Measurements from ENCODE around the gene PCDHB13.
"Not testable (repeated sequence)": the region's sequence is repeated elsewhere in the genome, so short reads cannot be mapped to it uniquely, and the experiment has no call there.

PCDHB13 gene

DNA sequence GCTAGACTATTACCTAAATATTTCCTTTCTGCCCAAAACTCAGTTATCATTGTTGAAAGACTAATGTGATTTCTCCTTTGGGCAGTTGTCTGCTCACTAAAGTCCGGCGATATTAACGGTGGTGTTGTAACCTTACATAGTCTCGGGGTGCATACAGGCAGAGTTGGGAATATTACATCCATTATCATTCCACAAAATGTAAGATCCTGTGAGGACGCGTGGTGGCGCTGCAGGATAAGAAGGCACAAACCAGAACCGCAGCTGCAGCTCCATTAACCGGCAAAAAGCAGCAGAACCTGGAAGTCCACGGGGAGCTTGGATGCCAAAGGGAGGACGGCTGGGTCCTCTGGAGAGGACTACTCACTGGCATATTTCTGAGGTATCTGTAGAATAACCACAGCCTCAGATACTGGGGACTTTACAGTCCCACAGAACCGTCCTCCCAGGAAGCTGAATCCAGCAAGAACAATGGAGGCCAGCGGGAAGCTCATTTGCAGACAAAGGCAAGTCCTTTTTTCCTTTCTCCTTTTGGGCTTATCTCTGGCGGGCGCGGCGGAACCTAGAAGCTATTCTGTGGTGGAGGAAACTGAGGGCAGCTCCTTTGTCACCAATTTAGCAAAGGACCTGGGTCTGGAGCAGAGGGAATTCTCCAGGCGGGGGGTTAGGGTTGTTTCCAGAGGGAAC is at the start of gene PCDHB13:
TSS of gene PCDHB13 (plus strand) at position 264 of the 684 bp plus-strand sequence. CDS start at position 469, 205 bp downstream.
- not testable (repeated sequence) for FAIRE-seq; DNase-seq (ENCODE audit: low spot score)

DNA sequence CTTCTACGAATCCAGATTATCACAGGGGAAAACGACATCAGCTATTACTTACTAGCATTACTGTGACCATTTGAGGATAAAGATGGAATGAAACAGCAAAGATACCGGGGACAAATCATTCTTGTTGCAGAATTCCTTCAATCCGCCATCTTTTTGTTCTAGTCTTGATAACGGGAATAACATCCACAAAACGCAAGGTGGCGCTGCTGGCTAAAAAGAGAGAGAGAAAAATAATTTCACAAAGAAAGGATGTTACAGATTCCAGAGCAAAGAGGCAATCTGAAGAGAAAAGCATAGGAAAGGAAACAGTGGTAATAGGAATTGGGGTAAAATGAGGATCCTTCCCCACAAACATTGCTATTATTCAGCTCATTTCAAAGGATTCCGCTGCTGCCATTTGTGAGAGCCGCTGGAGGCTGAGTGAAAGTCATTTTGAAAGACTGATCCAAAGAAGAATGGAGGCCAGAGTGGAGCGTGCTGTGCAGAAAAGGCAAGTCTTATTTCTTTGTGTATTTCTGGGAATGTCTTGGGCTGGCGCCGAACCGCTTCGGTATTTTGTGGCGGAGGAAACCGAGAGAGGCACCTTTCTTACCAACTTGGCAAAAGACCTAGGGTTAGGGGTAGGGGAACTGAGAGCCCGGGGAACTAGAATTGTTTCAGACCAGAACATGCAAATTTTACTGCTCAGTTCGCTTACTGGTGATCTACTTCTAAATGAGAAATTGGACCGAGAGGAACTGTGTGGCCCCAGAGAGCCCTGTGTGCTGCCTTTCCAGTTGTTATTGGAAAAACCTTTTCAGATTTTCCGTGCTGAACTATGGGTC is 41.1 kb upstream of the PCDHB13 start, which contains the start of gene PCDHB7:
TSS of gene PCDHB7 (plus strand) at position 264 of the 824 bp plus-strand sequence. CDS start at position 456, 192 bp downstream.
- DNase-seq (ENCODE audit: low spot score), result peak; percentile 10

DNA sequence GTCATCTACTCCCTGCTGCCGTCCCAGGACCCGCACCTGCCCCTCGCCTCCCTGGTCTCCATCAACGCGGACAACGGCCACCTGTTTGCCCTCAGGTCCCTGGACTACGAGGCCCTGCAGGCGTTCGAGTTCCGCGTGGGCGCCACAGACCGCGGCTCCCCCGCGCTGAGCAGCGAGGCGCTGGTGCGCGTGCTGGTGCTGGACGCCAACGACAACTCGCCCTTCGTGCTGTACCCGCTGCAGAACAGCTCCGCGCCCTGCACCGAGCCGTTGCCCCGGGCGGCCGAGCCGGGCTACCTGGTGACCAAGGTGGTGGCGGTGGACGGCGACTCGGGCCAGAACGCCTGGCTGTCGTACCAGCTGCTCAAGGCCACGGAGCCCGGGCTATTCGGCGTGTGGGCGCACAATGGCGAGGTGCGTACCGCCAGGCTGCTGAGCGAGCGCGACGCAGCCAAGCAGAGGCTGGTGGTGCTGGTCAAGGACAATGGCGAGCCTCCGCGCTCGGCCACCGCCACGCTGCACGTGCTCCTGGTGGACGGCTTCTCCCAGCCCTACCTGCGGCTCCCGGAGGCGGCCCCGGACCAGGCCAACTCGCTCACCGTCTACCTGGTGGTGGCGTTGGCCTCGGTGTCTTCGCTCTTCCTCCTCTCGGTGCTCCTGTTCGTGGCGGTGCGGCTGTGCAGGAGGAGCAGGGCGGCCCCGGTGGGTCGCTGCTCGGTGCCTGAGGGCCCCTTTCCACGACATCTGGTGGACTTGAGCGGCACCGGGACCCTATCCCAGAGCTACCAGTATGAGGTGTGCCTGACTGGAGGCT is 39.2 kb upstream of the PCDHB13 start:
- FAIRE-seq; DNase-seq (ENCODE audit: low spot score): not testable (repeated sequence)

More for the DNA sequence above, 41.1 kb upstream of the PCDHB13 start, which contains the start of gene PCDHB7:
- FAIRE-seq, result no peak

DNA sequence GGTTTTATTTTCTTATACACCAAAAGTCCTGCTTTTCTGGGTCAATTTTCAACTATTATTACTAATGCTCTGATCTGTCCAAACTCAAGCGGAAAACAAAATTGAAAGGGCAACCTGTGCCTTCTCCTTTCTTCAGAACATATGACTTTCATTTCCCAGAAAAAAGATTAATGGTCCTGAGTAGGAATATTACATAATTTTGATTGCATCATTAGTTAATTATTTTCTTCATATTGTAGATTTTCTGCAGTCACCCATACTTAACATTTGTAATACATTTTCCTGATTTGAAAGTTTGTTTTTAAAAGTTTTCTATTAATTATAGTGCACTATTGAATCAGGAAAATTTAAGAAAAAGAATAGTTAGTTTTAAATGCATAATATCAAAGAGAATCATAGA is 37.8 kb upstream of the PCDHB13 start:
- no peak for DNase-seq (ENCODE audit: low spot score)
- FAIRE-seq, result no peak

DNA sequence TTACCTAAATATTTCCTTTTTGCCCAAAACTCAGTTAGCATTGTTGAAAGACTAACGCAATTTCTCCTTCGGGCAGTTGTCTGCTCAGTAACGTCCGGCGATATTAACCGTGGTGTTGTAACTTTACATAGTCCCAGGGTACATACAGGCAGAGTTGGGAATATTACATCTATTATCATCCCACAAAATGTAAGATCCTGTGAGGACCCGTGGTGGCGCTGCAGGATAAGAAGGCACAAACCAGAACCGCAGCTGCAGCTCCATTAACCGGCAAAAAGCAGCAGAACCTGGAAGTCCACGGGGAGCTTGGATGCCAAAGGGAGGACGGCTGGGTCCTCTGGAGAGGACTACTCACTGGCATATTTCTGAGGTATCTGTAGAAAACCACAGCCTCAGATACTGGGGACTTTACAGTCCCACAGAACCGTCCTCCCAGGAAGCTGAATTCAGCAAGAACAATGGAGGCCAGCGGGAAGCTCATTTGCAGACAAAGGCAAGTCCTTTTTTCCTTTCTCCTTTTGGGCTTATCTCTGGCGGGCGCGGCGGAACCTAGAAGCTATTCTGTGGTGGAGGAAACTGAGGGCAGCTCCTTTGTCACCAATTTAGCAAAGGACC is 36.0 kb upstream of the PCDHB13 start, which contains the start of gene PCDHB8:
TSS of gene PCDHB8 (plus strand) at position 214 of the 615 bp plus-strand sequence. CDS start at position 459, 245 bp downstream.
- FAIRE-seq, result not testable (repeated sequence)
- peak; percentile 44 for DNase-seq (ENCODE audit: low spot score)

DNA sequence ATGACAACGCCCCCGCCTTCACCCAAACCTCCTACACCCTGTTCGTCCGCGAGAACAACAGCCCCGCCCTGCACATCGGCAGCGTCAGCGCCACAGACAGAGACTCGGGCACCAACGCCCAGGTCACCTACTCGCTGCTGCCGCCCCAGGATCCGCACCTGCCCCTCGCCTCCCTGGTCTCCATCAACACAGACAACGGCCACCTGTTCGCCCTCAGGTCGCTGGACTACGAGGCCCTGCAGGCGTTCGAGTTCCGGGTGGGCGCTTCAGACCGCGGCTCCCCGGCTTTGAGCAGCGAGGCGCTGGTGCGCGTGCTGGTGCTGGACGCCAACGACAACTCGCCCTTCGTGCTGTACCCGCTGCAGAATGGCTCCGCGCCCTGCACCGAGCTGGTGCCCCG is 34.3 kb upstream of the PCDHB13 start:
- FAIRE-seq; DNase-seq (ENCODE audit: low spot score): not testable (repeated sequence)

DNA sequence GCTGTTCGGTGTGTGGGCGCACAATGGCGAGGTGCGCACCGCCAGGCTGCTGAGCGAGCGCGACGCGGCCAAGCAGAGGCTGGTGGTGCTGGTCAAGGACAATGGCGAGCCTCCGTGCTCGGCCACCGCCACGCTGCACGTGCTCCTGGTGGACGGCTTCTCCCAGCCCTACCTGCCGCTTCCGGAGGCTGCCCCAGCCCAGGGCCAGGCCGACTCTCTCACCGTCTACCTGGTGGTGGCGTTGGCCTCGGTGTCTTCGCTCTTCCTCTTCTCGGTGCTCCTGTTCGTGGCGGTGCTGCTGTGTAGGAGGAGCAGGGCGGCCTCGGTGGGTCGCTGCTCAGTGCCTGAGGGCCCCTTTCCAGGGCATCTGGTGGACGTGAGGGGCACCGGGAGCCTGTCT is 33.8 kb upstream of the PCDHB13 start:
- not testable (repeated sequence) for FAIRE-seq

DNA sequence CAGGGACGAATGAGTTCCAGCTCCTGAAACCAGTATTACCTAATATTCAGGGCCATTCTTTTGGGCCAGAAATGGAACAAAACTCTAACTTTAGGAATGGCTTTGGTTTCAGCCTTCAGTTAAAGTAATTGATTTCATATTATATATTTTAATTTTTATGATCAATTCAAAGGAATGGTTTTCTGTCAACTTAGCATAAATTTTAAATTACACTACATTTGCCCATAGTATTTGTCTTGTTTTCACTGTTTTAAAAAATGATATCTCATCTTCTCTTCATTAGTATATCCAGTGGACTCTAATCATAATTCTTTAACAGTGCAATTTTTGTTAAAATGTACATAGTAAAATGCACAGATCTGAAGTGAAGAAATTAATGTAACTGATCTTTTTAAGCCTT is 33.4 kb upstream of the PCDHB13 start:
- FAIRE-seq, result no peak

More for the DNA sequence above, 33.8 kb upstream of the PCDHB13 start:
- DNase-seq (ENCODE audit: low spot score), result not testable (repeated sequence)

DNA sequence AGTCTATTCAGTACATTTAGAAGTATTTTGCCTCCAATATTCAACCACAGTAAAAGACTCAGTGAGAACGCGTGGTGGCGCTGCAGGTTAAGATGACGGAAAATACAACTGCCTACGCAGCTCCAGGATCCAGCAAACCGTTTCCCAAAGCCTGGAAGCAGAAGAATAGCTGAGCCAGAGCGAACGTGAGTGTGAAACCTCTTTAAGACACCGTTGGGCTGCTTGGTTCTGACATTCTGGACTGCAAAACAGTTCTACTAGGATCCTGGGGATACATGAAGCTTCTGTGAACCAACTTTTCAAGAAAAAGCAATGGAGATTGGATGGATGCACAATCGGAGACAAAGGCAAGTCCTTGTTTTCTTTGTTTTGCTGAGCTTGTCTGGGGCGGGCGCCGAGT is 31.5 kb upstream of the PCDHB13 start, which contains the start of gene PCDHB16:
TSS of gene PCDHB16 (plus strand) at position 140 of the 400 bp plus-strand sequence. CDS start at position 313, 173 bp downstream.
- DNase-seq (ENCODE audit: low spot score) (no peak), FAIRE-seq (no peak)

More for the DNA sequence above, 33.4 kb upstream of the PCDHB13 start:
- no peak for DNase-seq (ENCODE audit: low spot score)

DNA sequence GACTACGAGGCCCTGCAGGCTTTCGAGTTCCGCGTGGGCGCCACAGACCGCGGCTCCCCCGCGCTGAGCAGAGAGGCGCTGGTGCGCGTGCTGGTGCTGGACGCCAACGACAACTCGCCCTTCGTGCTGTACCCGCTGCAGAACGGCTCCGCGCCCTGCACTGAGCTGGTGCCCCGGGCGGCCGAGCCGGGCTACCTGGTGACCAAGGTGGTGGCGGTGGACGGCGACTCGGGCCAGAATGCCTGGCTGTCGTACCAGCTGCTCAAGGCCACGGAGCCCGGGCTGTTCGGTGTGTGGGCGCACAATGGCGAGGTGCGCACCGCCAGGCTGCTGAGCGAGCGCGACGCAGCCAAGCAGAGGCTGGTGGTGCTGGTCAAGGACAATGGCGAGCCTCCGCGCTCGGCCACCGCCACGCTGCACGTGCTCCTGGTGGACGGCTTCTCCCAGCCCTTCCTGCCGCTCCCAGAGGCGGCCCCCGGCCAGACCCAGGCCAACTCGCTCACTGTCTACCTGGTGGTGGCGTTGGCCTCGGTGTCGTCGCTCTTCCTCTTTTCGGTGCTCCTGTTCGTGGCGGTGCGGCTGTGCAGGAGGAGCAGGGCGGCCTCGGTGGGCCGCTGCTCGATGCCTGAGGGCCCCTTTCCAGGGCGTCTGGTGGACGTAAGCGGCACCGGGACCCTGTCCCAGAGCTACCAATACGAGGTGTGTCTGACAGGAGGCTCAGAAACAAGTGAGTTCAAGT is 29.4 kb upstream of the PCDHB13 start:
- not testable (repeated sequence) for FAIRE-seq; DNase-seq (ENCODE audit: low spot score)

DNA sequence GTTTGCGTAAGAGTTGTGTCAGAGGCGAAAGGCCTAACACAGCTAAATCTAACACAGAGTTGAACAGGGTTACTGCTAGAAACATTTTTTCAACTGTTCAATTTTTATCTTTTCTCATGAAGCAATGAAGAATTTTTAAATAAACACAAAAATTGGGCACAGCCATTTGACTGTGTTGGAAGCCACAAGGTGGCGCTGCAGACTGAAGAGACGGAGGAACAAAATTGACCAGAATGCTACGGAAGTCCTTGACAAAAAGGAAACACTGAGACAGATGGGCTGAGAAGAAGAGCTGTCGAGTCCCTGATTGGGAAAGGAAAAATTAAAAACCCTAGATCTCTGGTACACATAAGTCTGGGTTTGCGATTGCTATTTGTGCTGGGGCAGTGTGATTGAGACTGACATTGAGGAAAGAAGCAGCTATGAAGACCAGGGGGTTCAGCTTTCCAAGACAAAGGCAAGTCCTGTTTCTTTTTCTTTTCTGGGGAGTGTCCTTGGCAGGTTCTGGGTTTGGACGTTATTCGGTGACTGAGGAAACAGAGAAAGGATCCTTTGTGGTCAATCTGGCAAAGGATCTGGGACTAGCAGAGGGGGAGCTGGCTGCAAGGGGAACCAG is 26.7 kb upstream of the PCDHB13 start, which contains the start of gene PCDHB9:
TSS of gene PCDHB9 (plus strand) at position 265 of the 616 bp plus-strand sequence. CDS start at position 423, 158 bp downstream.
- DNase-seq (ENCODE audit: low spot score) (peak; percentile 29), FAIRE-seq (peak; percentile 5)

DNA sequence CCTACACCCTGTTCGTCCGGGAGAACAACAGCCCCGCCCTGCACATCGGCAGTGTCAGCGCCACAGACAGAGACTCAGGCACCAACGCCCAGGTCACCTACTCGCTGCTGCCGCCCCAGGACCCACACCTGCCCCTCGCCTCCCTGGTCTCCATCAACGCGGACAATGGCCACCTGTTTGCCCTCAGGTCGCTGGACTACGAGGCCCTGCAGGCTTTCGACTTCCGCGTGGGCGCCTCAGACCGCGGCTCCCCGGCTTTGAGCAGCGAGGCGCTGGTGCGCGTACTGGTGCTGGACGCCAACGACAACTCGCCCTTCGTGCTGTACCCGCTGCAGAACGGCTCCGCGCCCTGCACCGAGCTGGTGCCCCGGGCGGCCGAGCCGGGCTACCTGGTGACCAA is 25.0 kb upstream of the PCDHB13 start:
- FAIRE-seq; DNase-seq (ENCODE audit: low spot score): not testable (repeated sequence)

DNA sequence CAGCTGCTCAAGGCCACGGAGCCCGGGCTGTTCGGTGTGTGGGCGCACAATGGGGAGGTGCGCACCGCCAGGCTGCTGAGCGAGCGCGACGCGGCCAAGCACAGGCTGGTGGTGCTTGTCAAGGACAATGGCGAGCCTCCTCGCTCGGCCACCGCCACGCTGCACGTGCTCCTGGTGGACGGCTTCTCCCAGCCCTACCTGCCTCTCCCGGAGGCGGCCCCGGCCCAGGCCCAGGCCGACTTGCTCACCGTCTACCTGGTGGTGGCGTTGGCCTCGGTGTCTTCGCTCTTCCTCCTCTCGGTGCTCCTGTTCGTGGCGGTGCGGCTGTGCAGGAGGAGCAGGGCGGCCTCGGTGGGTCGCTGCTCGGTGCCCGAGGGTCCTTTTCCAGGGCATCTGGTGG is 24.6 kb upstream of the PCDHB13 start:
- not testable (repeated sequence) for FAIRE-seq; DNase-seq (ENCODE audit: low spot score)

DNA sequence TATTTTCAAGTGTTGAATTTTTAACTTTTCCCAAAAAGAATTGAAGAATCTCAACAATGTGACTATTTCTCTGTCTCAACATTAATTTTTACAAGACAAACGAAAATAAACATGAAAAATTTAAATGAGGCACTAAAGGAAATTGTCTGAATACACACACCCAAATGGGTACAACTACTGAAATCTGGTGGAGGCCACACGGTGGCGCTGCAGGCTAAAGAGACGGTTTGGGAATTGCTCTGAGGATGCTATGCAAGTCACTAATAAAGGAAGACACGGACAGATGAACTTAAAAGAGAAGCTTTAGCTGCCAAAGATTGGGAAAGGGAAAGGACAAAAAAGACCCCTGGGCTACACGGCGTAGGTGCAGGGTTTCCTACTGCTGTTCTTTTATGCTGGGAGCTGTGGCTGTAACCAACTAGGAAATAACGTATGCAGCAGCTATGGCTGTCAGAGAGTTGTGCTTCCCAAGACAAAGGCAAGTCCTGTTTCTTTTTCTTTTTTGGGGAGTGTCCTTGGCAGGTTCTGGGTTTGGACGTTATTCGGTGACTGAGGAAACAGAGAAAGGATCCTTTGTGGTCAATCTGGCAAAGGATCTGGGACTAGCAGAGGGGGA is 21.5 kb upstream of the PCDHB13 start, which contains the start of gene PCDHB10:
TSS of gene PCDHB10 (plus strand) at position 244 of the 616 bp plus-strand sequence. CDS start at position 444, 200 bp downstream.
- peak; percentile 42 for DNase-seq (ENCODE audit: low spot score)
- FAIRE-seq, result no peak

DNA sequence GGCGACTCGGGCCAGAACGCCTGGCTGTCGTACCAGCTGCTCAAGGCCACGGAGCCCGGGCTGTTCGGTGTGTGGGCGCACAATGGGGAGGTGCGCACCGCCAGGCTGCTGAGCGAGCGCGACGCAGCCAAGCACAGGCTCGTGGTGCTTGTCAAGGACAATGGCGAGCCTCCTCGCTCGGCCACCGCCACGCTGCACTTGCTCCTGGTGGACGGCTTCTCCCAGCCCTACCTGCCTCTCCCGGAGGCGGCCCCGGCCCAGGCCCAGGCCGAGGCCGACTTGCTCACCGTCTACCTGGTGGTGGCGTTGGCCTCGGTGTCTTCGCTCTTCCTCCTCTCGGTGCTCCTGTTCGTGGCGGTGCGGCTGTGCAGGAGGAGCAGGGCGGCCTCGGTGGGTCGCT is 19.4 kb upstream of the PCDHB13 start:
- not testable (repeated sequence) for FAIRE-seq; DNase-seq (ENCODE audit: low spot score)

DNA sequence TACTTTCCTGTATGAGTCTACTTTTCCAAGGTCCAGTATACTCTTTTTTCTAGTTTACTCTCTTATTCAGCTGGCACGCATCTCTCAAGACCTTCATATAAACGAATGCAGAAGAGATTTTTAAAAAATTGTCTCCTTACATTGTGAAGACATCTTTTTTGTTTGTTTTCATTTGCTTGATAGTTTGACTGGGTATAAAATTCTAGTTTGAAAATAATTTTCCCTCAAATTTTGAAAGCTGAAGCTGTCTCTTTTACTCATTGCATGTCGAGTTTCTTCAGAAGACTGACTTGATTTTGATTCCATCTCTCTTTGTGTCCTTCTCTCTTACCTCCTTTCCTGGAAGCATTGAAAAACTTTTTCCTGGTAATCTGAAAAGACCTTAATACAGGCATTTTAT is 17.4 kb upstream of the PCDHB13 start:
- FAIRE-seq (no peak), DNase-seq (ENCODE audit: low spot score) (no peak)

DNA sequence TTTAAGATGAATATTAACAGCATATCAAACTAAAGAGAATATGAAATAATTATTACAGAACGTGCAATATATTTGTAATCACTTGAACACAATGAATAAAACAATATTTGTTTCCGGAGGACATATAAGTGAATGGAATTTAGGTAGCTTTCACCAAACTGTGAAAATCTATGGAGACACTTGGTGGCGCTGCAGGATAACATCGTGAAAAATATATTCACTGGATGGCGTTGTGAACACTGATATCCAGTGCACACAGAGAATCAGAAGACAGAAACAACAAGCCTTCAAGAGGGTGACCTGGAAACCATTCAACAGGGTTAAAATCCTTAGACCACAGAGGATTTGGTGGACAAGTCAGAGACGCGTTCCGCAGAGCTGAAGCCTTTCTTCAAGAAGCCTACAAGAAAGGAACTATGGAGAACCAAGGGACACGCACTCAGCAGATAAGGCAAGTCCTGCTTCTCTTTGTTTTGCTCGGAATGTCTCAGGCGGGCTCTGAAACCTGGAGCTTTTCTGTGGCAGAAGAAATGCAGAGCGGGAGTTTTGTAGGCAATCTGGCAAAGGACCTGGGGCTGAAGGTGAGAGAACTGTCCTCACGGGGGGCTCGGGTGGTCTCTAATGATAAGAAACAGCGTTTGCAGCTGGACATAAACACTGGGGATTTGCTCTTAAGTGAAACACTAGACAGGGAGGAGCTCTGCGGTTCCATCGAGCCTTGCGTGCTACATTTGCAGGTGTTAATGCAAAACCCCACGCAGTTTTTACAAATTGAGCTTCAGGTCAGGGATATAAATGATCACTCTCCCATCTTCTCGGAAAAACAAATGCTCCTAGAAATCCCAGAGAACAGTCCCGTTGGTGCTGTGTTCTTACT is 14.1 kb upstream of the PCDHB13 start, which contains the start of gene PCDHB11:
TSS of gene PCDHB11 (plus strand) at position 269 of the 877 bp plus-strand sequence. CDS start at position 417, 148 bp downstream.
- DNase-seq (ENCODE audit: low spot score) (peak; percentile 43), FAIRE-seq (no peak)
